ENCODE results near the gene ARMCX6. TPM values are rescaled to one million over a fixed set of nuclear protein-coding genes. Genes with fewer than 3 reads are reported as not detected.

ARMCX6 gene
- total and polyA plus RNA-seq, 2 of the 8 experiments (the other 6 are each of a cell fraction or from before 2014, with no cell fraction given) = 24.9 to 40.0 TPM

GRCh38 chrX:101658661-101659491 lies 41.1 kb upstream of the ARMCX6 start (continued):
- TF ChIP-seq JUND (IDR thresholded peaks at IDR 0.05; ENCODE audit: low read length) (no peak), EZH2 (IDR thresholded peaks at IDR 0.05; ENCODE audit: low read depth, low read length, severe bottlenecking) (no peak), PHF8 (conservative IDR thresholded peaks at IDR 0.05; ENCODE audit: low read depth, low read length) (0 out of 2 replicates have a peak, but pooled peaks have one; percentile 35), GTF2F1 (IDR thresholded peaks at IDR 0.05; ENCODE audit: borderline replicate concordance, low read depth, low read length) (no peak), CBX8 (IDR thresholded peaks at IDR 0.05; ENCODE audit: borderline replicate concordance, low read depth, low read length) (no peak)
